Measurements from ENCODE around the gene MCAM. TPM values are rescaled to one million over a fixed set of nuclear protein-coding genes. Genes with fewer than 3 reads are reported as not detected.
A peak's percentile ranks its signal among the peaks of the same experiment; 100 is the strongest.

The MCAM gene
- total RNA-seq, 2 donors from 2014 or later: 356 to 509 TPM

DNA sequence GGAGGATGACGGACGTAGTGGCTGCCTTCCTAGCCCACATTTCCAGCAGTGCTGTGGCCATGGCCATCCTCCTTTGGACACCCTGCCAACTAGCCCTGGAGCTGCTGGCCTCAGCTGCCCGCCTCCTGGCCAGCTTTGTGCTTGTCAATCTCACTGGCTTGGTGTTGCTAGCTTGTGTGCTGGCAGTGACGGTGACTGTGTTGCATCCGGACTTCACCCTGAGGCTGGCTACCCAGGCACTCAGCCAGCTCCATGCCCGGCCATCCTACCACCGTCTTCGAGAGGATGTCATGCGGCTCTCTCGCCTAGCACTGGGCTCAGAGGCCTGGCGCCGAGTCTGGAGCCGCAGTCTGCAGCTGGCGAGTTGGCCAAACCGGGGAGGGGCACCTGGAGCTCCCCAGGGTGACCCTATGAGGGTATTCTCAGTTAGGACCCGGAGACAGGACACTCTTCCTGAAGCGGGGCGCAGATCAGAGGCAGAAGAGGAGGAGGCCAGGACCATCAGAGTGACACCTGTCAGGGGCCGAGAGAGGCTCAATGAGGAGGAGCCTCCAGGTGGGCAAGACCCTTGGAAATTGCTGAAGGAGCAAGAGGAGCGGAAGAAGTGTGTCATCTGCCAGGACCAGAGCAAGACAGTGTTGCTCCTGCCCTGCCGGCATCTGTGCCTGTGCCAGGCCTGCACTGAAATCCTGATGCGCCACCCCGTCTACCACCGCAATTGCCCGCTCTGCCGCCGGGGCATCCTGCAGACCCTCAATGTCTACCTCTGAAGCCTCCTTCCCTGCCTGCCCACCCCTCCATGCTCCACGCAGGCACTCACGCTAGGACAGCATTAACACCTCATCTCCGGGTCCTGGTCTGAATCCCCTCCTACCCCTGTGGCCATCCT is 19.0 kb upstream of the MCAM start:
- H3K27me3 ChIP-seq: no peaks in the 10 kb centered on the region
- peaks cover 0 to 60% of the 10 kb centered on the region in 2 donors for H3K4me1 ChIP-seq
- H3K27ac ChIP-seq: no peak overlapping the region
- no peak for DNase-seq (ENCODE audit: low spot score)
- H3K9me3 ChIP-seq: no peaks in the 10 kb centered on the region
- H3K4me3 ChIP-seq: no peak overlapping the region
- TF ChIP-seq, protein P1, sequence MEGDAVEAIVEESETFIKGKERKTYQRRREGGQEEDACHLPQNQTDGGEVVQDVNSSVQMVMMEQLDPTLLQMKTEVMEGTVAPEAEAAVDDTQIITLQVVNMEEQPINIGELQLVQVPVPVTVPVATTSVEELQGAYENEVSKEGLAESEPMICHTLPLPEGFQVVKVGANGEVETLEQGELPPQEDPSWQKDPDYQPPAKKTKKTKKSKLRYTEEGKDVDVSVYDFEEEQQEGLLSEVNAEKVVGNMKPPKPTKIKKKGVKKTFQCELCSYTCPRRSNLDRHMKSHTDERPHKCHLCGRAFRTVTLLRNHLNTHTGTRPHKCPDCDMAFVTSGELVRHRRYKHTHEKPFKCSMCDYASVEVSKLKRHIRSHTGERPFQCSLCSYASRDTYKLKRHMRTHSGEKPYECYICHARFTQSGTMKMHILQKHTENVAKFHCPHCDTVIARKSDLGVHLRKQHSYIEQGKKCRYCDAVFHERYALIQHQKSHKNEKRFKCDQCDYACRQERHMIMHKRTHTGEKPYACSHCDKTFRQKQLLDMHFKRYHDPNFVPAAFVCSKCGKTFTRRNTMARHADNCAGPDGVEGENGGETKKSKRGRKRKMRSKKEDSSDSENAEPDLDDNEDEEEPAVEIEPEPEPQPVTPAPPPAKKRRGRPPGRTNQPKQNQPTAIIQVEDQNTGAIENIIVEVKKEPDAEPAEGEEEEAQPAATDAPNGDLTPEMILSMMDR (IDR thresholded peaks at IDR 0.05): no peak
- no peaks in the 10 kb centered on the region for H3K36me3 ChIP-seq

DNA sequence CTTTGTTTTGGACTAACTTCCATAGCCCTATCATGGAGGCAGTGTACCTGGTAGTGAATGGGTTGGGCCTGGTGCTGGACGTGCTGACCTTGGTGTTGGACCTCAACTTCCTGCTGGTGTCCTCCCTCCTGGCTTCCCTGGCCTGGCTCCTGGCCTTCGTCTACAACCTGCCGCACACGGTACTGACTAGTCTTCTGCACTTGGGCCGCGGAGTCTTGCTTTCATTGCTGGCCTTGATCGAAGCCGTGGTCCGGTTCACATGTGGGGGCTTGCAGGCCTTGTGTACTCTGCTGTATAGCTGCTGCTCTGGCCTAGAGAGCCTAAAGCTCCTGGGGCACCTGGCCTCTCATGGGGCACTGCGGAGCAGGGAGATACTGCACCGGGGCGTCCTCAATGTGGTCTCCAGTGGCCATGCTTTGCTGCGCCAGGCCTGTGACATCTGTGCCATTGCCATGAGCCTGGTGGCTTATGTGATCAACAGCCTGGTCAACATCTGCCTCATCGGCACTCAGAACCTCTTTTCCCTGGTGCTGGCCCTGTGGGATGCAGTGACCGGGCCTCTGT is 18.2 kb upstream of the MCAM start:
- H3K36me3 ChIP-seq: no peaks in the 10 kb centered on the region
- peak overlapping the region; percentile 86 to 93 for H3K4me3 ChIP-seq
- H3K4me1 ChIP-seq: peaks cover 0 to 53% of the 10 kb centered on the region in 2 donors
- no peak for DNase-seq (ENCODE audit: low spot score)
- TF ChIP-seq, protein P1 (IDR thresholded peaks at IDR 0.05): no peak
- H3K27ac ChIP-seq: peak overlapping the region; percentile 88 to 90
- no peaks in the 10 kb centered on the region for H3K27me3 ChIP-seq
- H3K9me3 ChIP-seq: no peaks in the 10 kb centered on the region

DNA sequence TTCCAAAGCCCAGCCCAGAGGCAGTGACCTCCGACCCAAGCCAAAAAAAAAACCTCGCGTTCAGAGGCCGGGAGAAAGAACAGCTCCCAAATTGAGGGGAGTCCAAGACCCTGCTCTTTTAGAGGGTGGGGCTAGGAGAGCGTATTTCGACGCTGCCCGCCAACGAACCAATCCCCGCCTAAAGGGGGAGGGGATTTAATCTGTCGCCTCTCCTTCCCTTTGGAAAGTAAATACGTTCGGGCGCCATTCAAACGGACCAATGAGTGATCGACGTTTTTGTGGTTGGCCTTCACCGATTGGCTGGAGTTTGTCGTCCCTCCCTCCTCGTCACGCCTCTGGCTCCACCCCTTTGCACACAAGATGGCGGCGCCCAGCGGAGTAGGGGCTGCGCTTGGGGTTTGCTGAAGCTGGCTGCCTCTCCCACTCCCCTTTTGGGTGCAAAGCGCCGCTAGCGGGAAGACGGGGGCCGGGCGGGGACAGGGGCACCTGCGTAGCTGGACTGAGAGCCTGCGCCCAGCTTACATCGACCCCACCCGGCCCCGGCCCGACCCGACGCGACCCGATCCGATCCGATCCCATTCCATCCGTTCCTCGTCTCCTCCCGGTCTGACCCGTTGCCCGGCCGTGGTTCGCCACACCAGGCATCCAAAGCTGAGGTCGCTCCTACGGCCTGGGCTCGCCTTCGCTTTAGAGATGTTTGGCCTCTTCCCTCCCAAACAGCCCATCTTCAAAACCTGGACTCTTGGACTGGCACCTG is 17.4 kb upstream of the MCAM start, which contains the start of gene RNF26:
Gene RNF26 (plus strand): TSS at position 354 of the 757 bp plus-strand sequence. CDS start 596 bp downstream, outside the sequence.
- no peaks in the 10 kb centered on the region for H3K27me3 ChIP-seq
- TF ChIP-seq, protein P1 (IDR thresholded peaks at IDR 0.05): no peak
- H3K36me3 ChIP-seq: no peaks in the 10 kb centered on the region
- H3K27ac ChIP-seq: peak within 1 kb of the TSS; percentile 88 to 90
- no peaks in the 10 kb centered on the region for H3K9me3 ChIP-seq
- peak; percentile 99 for DNase-seq (ENCODE audit: low spot score)
- peak within 1 kb of the TSS; percentile 86 to 93 for H3K4me3 ChIP-seq
- H3K4me1 ChIP-seq: peaks cover 0 to 45% of the 10 kb centered on the region in 2 donors

DNA sequence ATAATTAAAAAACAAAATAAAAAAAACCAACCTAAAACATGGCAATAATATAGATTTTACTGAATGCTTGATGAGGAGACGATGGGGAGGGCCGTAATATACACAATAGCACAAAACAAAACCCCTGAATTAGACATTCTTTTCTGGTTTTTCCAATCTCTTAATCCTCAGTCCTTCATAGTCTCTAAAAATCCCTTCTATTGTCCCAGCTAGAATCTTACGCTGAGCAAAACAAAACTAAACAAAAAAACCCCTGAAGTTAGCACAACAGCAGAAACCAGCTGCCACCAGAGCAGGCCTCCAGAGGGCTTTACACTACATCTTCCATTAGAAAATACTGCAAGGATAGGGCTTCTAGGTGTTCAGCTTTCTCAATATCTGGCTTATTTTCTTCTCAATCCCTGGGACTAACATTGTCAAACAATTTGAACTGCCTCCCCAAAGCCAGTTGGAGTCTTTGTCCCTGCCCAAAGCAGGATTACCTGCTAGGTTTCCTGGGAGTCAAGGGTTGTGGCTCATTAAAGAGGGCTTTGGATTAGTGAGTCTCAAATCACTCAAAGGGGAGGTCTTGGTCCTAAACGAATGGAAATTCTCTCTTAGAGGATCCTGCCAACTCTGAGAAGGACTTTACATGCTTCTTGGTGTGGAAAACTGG is 15.3 kb upstream of the MCAM start:
- Histone ChIP-seq H3K4me3 (no peak overlapping the region), H3K27ac (no peak overlapping the region), H3K27me3 (no peaks in the 10 kb centered on the region), H3K36me3 (no peaks in the 10 kb centered on the region), H3K9me3 (no peaks in the 10 kb centered on the region), H3K4me1 (peaks cover 0 to 23% of the 10 kb centered on the region in 2 donors)
- TF ChIP-seq, protein P1 (IDR thresholded peaks at IDR 0.05): no peak
- DNase-seq (ENCODE audit: low spot score): no peak

DNA sequence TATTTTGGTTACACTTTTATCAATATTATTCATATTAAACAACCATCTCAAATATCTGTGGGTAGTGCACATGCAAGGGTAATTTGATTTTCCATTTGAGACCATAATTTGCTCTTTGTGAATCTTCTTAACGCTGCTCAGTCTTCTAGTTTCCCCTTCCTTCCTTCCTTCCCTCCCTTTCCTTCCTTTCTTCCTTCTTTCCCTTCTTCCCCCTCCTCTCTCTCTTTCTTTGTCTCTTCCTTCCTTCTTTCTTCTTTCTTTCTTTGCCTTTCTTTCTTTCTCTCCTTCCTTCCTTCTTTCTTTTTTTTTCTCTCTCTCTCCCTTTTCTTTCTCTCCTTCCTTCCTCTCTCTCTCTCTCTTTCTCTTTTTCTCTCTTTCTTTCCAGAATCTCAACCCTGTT is 13.3 kb upstream of the MCAM start:
- TF ChIP-seq, protein P1 (IDR thresholded peaks at IDR 0.05): no peak
- Histone ChIP-seq H3K27ac (no peak overlapping the region), H3K9me3 (no peaks in the 10 kb centered on the region), H3K4me1 (peaks cover 0 to 7% of the 10 kb centered on the region in 2 donors), H3K4me3 (no peak overlapping the region), H3K27me3 (no peaks in the 10 kb centered on the region), H3K36me3 (no peaks in the 10 kb centered on the region)
- no peak for DNase-seq (ENCODE audit: low spot score)

All from right atrium auricular region (tissue), 2 donors.